Testis (tissue), 3 donors: ENCODE measurements around the gene TBXAS1. TPM values are rescaled to one million over a fixed set of nuclear protein-coding genes. Genes with fewer than 3 reads are reported as not detected.

Experiments used
- DNase-seq: peaks from one replicate; pipeline ENCODE4 v3.0.0-alpha.2; 2019
- H3K27ac ChIP-seq, 2 donors: fragments of 200-600 bp; sonication (generic); one replicate each; pipeline ENCODE4 v1.5.1; 2019
- H3K27me3 ChIP-seq: fragments of 200-600 bp; sonication (generic); one replicate; pipeline ENCODE4 v1.5.1; 2019
- H3K36me3 ChIP-seq: fragments of 200-600 bp; sonication (generic); one replicate; pipeline ENCODE4 v1.5.1; 2017; ENCODE audit warnings: low read depth; ENCODE audit errors: missing control alignments
- H3K4me1 ChIP-seq: fragments of 200-600 bp; sonication (generic); one replicate; pipeline ENCODE4 v1.5.1; 2019
- H3K4me3 ChIP-seq, 2 donors: fragments of 200-600 bp; sonication (generic); one replicate each; pipeline ENCODE4 v1.5.1; 2017 to 2019
- H3K9me3 ChIP-seq: fragments of 200-600 bp; sonication (generic); one replicate; pipeline ENCODE4 v1.5.1; 2017
- POLR2A ChIP-seq: fragments of 450-650 bp; IDR thresholded peaks from one replicate; pipeline ENCODE4 v1.6.1; 2017; ENCODE audit warnings: antibody characterized with exemption, mild to moderate bottlenecking, moderate library complexity
- WGBS, 2 donors: methylation state at CpG; one replicate each; pipeline ENCODE4 v1.1.5; 2018; 5-methylcytosine and 5-hydroxymethylcytosine counted together
- intact Hi-C: fragments of 100-400 bp; cut with DNase I; formaldehyde crosslinking; loops from one replicate; pipeline ENCODE4 v1.15.1; 2023; ENCODE audit warnings: low total_unique reads
- polyA plus RNA-seq: library from polyadenylated mRNA; stranded (reverse); fragments of 350-450 nt; fragmentation: Illumina TruSeq; extraction: RNeasy Lipid Tissue Mini Kit (QIAGEN cat#74804); gene quantifications from one replicate; pipeline ENCODE4 v1.2.3, GENCODE V29; 2014; ENCODE audit warnings: low read depth, low replicate concordance; ENCODE audit not compliant: insufficient read depth
- total RNA-seq, 2 donors: library from RNA; depleted of rRNA; stranded (reverse); fragments of >200 nt; gene quantifications; one replicate each; pipeline ENCODE4 v1.2.3, GENCODE V29; 2016
- TF ChIP-seq, protein P1 (sequence below), 3 experiments: fragments of 450-650 bp in 2 of 3; fragments of 200-600 bp in 1 of 3; sonication (generic) in 1 of 3; IDR thresholded peaks; one replicate each; pipeline ENCODE4 v1.5.1; 2016 to 2019; ENCODE audit warnings: antibody characterized with exemption in 3 of 3, mild to moderate bottlenecking in 2 of 3, moderate library complexity in 1 of 3

TBXAS1 gene
- total and polyA plus RNA-seq, 3 donors from 2014 or later: 4.9 to 5.7 (median 5.2) TPM

DNA sequence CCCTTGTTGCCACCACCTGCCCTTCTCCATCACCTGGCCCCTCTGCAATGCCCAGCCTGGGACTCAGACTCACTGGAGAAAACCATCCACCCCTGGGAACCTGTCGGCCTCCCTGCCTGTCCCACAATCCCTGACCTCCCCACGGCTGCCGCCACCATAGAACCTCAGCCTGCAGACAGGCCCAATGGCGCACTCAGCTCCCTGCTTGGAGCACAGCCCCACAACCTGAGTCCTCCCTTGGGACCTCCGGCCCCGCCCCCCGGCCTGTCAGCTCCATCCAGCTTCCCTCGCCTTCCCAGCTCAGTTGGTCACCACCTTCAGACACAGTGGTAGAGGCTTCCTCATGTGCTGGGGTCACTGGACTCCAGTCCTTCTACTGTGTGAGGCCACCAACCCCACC, 192.5 kb downstream of the TBXAS1 start:
- Histone ChIP-seq H3K27me3 (no peaks in the 10 kb centered on the region), H3K36me3 (no peaks in the 10 kb centered on the region), H3K4me3 (no peak overlapping the region), H3K9me3 (no peaks in the 10 kb centered on the region), H3K4me1 (no peaks in the 10 kb centered on the region), H3K27ac (no peak overlapping the region)
- TF ChIP-seq, protein P1, sequence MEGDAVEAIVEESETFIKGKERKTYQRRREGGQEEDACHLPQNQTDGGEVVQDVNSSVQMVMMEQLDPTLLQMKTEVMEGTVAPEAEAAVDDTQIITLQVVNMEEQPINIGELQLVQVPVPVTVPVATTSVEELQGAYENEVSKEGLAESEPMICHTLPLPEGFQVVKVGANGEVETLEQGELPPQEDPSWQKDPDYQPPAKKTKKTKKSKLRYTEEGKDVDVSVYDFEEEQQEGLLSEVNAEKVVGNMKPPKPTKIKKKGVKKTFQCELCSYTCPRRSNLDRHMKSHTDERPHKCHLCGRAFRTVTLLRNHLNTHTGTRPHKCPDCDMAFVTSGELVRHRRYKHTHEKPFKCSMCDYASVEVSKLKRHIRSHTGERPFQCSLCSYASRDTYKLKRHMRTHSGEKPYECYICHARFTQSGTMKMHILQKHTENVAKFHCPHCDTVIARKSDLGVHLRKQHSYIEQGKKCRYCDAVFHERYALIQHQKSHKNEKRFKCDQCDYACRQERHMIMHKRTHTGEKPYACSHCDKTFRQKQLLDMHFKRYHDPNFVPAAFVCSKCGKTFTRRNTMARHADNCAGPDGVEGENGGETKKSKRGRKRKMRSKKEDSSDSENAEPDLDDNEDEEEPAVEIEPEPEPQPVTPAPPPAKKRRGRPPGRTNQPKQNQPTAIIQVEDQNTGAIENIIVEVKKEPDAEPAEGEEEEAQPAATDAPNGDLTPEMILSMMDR (IDR thresholded peaks at IDR 0.05): no peak
- no peak for TF ChIP-seq POLR2A
- 95 to 96% methylated on average over 8 of the region's 8 CpGs for WGBS, 2 donors
- intact Hi-C loops: no loop called here
- DNase-seq: no peak

DNA sequence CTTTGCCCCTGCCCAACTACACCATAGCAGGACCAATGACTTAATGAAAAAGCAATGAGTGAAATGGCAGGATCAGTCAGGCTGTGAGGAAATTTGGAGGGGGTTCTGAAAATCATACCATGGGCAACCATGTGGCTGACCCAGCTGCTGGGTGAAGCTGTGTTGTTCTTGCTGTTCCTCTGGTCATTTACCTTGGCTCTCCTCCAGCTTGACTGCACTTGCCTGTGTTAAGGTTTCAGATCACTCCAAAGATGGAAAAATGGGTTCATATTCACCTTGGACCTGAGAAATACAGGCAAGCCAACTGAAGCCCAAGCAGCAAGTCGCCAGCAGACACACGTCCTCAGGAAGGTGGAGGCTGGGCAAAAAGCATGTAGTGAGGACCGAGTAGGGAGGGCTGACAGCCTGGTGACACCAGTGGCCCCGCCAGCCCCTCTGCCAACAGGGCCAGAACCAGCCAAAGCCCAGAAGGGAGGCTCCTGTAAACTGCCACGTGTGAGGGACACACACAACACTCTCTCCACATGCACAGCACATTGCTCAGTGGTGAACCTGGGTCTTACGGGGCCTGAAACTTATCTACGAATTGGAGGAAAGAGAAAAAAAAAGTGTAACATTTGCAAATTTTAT, 193.6 kb downstream of the TBXAS1 start:
- Histone ChIP-seq H3K9me3 (no peaks in the 10 kb centered on the region), H3K36me3 (no peaks in the 10 kb centered on the region), H3K4me3 (no peak overlapping the region), H3K27me3 (no peaks in the 10 kb centered on the region), H3K27ac (no peak overlapping the region), H3K4me1 (no peaks in the 10 kb centered on the region)
- no peak for DNase-seq
- TF ChIP-seq, protein P1 (IDR thresholded peaks at IDR 0.05): no peak
- no peak for TF ChIP-seq POLR2A
- intact Hi-C loops: no loop called here
- 76% methylated on average over 7 of the region's 7 CpGs for whole genome bisulfite sequencing, 2 donors

DNA sequence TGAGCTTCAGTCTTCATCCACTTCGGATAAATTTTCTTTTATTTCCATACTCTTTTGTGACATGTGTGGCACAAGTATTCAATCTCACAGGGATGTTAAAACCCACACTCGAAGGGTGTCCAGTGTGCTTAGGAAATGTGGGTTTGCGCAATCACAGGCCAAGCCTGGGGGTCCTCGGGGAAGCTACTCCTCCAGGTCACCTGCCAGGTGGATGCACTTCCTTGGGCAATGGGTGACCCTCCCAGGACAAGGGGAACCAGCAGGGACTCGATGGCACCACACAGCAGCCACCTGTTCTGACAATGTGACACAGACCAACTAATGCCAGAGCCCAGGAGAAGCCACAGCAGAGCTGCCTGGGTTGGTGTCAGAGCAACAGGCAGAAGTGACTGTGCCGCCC, 194.7 kb downstream of the TBXAS1 start:
- Histone ChIP-seq H3K27me3 (no peaks in the 10 kb centered on the region), H3K27ac (no peak overlapping the region), H3K9me3 (no peaks in the 10 kb centered on the region), H3K4me3 (no peak overlapping the region), H3K36me3 (no peaks in the 10 kb centered on the region), H3K4me1 (no peaks in the 10 kb centered on the region)
- 91 to 92% methylated on average over 6 of the region's 6 CpGs for WGBS, 2 donors
- no peak for DNase-seq
- TF ChIP-seq, protein P1 (IDR thresholded peaks at IDR 0.05): no peak
- TF ChIP-seq POLR2A: no peak
- intact Hi-C loops: no loop called here

DNA sequence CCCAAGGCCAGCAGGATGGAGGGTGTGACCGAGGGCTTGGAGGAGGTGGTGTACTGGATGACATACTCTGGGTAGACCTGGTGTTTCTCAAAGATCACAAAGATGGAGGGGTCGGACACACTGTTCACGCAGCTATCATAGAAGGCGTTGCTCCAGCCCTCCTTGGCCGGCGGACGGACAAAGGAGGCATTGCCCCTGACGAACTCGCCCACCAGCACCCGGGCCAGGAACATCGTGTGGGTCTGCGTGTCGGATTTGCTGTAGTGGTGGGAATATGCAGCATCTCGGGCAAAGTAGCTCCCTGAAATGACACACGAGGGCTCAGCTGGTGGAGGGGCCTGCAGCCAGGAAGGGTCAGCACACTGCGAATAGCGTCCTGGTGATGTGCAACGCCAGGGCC, 195.5 kb downstream of the TBXAS1 start:
- whole genome bisulfite sequencing, 2 donors: 95% methylated on average over 17 to 18 of the region's 18 CpGs
- Histone ChIP-seq H3K9me3 (no peaks in the 10 kb centered on the region), H3K27me3 (no peaks in the 10 kb centered on the region), H3K27ac (no peak overlapping the region), H3K36me3 (no peaks in the 10 kb centered on the region), H3K4me3 (no peak overlapping the region), H3K4me1 (no peaks in the 10 kb centered on the region)
- intact Hi-C loops: no loop called here
- TF ChIP-seq, protein P1 (IDR thresholded peaks at IDR 0.05): no peak
- no peak for TF ChIP-seq POLR2A
- no peak for DNase-seq

DNA sequence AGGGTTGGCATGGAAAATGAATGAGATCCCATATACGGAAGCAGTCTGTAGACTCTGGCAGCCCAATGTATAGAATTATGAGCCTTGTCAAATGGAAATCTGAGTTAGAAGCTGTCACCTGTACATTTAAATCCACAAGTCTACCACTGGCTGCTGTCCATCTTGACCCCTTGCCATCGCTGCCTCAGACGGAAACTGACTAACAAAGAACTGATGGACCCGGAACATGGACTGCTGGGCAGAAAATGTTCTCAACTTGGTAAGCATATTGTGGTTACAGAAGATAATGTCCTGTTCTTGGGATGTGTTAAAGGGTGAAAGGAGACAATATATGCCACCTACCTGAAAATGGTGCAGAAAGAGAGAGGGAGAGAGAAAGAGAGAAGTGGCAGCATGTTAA, 196.2 kb downstream of the TBXAS1 start:
- Histone ChIP-seq H3K27me3 (no peaks in the 10 kb centered on the region), H3K4me3 (no peak overlapping the region), H3K9me3 (no peaks in the 10 kb centered on the region), H3K4me1 (no peaks in the 10 kb centered on the region), H3K36me3 (no peaks in the 10 kb centered on the region), H3K27ac (no peak overlapping the region)
- TF ChIP-seq, protein P1 (IDR thresholded peaks at IDR 0.05): no peak
- TF ChIP-seq POLR2A: no peak
- intact Hi-C loops: no loop called here
- no peak for DNase-seq
- 83 to 94% methylated on average over 4 of the region's 4 CpGs for WGBS, 2 donors
